ENCODE data around the gene MPHOSPH10.

DNA sequence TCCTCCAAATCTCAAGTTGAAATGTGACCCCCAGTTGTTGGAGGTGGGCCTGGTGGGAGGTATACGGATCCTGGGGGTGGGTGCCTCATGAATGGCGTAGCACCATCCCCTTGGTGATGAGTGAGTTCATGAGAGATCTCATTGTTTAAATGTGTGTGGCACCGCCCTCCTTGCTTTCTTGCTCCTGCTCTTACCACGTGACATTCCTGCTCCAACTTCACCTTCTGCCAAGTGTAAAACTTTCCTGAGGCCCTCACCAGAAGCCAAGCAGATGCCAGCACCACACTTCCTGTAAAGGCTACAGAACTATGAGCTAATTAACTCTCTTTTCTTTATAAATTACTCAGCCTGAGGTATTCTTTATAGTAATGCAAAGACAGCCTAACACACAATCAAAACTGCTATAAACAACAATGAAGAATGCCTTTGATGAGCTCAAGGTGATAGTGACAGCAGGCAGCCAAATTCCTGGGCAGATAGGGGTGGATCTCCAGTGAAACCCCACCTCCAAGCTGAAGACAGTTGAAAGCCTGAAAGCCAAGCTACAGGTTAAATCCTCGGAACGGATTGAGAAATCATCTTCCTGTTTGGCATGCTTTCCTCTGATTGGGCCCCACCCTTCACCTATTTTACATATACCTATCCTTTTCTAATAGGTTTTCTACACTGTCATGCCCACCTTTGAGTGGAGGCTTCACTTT is 27.3 kb upstream of the MPHOSPH10 start:
- TF ChIP-seq POLR2A (IDR thresholded peaks at IDR 0.05; ENCODE audit: low read depth, low read length) (no peak), POLR2AphosphoS5 (IDR thresholded peaks at IDR 0.05; ENCODE audit: low read depth, low read length) (no peak)

All from GM12891 (cell line).